Measurements from ENCODE around the gene ZXDC.

ZXDC gene

DNA sequence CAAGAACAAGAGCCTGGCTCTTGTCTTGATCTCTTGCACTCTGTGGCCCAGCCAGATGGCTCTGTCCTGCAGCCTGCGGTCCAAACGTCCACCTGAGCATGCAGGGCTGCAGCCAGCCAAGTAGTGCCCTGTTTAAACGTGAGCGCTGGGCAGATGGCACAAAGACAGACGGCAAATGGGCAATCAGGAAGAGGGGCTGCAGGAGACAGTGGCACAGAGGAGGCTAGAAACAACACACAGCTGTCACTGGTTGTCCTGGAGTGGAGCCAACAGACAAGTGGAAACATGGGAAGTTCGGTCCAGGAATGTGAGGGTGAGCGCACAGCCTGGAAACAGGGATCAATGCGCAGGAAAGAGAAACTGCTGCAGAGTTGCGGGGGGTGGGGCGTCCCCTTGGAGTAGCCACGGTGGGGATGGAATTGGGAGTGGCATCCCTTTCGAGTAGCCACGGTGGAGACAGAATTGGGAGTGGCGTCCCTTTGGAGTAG is 10.7 kb upstream of the ZXDC start:
- no peak for DNase-seq (ENCODE audit: low read depth, low spot score)
- in situ Hi-C loops (cut with HindIII; ENCODE audit: low sequenced_read_pairs) = no loop called here
- no peak overlapping the region for H3K4me3 ChIP-seq (ENCODE audit: low read depth, low read length)
- TF ChIP-seq, protein P1, sequence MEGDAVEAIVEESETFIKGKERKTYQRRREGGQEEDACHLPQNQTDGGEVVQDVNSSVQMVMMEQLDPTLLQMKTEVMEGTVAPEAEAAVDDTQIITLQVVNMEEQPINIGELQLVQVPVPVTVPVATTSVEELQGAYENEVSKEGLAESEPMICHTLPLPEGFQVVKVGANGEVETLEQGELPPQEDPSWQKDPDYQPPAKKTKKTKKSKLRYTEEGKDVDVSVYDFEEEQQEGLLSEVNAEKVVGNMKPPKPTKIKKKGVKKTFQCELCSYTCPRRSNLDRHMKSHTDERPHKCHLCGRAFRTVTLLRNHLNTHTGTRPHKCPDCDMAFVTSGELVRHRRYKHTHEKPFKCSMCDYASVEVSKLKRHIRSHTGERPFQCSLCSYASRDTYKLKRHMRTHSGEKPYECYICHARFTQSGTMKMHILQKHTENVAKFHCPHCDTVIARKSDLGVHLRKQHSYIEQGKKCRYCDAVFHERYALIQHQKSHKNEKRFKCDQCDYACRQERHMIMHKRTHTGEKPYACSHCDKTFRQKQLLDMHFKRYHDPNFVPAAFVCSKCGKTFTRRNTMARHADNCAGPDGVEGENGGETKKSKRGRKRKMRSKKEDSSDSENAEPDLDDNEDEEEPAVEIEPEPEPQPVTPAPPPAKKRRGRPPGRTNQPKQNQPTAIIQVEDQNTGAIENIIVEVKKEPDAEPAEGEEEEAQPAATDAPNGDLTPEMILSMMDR (IDR thresholded peaks at IDR 0.05; ENCODE audit: low read depth, low read length) = no peak

DNA sequence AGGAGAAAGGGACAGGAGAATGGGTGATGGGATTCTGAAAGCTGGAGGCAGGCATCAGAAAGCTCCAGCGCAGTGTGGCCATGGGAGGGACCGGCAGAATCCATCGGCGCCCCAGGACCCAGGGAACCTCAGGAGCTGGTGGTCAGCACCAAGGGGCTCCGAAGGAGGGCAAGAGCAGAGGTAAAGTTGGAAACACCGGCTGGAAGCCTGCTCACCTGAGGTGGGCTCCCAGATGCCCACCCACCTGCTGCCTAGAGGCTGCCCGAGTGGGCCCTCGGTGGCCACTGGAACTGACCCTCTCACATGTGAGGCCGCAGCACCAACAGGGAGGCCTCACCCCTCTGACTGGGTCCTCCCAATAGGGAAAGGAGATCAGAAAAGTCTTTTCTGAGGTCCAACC is 10.3 kb upstream of the ZXDC start:
- no peak overlapping the region for H3K4me3 ChIP-seq (ENCODE audit: low read depth, low read length)
- TF ChIP-seq, protein P1 (IDR thresholded peaks at IDR 0.05; ENCODE audit: low read depth, low read length) = no peak
- no peak for DNase-seq (ENCODE audit: low read depth, low spot score)
- in situ Hi-C loops (cut with HindIII; ENCODE audit: low sequenced_read_pairs) = no loop called here

DNA sequence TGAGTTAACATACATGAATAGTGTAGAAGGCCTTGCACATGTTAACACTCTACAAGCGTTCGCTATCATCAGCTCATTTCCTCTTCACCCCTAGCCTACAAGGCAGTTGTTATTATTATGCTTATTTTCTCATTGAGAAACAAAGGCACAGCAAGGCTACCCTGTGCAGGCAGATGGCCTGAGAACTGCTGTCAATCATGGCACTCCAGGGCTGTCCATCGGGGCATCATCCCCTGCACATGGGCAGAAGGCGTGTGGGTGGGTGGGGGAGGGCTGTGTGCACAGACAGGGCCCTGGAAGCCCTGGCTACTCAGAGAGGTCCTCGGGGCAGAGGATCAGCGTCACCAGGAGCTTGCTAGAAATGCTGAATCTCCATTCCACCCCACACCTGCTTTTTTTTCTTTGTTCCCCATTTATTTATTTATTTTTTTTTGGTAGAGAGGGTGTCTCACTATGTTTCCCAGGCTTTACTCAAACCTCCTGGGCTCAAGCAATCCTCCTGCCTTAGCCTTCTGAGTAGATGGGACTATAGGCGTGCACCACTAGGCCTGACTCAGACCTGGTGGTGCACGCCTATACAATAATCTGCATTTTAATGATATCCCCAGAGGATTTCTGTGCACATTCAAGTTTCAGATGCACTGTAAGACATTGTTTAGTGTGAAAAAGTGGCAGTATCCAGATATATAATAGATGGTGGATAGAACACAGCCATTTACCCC is 9.6 kb upstream of the ZXDC start:
- TF ChIP-seq, protein P1 (IDR thresholded peaks at IDR 0.05; ENCODE audit: low read depth, low read length) = no peak
- H3K4me3 ChIP-seq (ENCODE audit: low read depth, low read length) = no peak overlapping the region
- no peak for DNase-seq (ENCODE audit: low read depth, low spot score)
- in situ Hi-C loops (cut with HindIII; ENCODE audit: low sequenced_read_pairs) = no loop called here

DNA sequence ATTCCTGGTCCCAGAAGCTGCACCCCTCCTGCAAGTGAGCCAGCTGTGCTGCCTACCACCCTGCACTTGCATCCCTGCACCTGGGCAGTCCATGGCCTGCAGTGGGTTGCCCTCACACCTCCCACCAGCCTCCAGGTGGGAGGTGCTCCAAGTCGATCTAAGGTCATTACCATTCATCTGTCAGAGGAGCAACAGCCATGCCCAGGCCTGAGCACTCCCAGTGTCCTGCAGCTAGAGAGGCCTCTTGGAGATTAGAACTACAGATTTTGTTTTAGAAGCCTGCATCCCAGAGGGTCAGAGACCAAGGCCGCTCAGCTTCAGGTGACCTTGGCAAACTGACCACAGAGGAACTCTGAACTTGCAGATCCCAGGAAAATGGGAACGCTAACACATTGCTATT is 9.0 kb upstream of the ZXDC start:
- H3K4me3 ChIP-seq (ENCODE audit: low read depth, low read length) = no peak overlapping the region
- DNase-seq (ENCODE audit: low read depth, low spot score) = no peak
- TF ChIP-seq, protein P1 (IDR thresholded peaks at IDR 0.05; ENCODE audit: low read depth, low read length) = no peak
- in situ Hi-C loops (cut with HindIII; ENCODE audit: low sequenced_read_pairs) = no loop called here

DNA sequence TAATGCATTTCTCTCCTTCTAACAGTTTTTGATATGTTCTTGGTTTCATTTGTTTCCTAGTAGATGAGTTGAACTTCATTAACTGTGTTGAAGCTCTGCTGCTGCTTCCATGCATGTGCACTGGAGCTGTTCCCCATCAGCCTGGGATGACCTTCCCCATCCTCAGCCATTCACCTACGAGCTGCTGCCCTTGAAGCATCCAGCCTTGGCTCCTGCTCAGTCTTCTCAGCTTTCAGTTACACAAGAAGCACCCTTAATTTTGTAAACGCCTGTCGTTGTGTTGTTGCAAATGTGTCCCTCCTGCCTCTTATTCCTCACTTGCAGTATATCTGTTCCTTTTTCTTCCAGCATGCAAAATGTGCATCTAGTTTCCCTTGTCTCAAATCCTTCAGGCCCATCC is 8.5 kb upstream of the ZXDC start:
- TF ChIP-seq, protein P1 (IDR thresholded peaks at IDR 0.05; ENCODE audit: low read depth, low read length) = no peak
- no peak for DNase-seq (ENCODE audit: low read depth, low spot score)
- no peak overlapping the region for H3K4me3 ChIP-seq (ENCODE audit: low read depth, low read length)
- in situ Hi-C loops (cut with HindIII; ENCODE audit: low sequenced_read_pairs) = no loop called here

DNA sequence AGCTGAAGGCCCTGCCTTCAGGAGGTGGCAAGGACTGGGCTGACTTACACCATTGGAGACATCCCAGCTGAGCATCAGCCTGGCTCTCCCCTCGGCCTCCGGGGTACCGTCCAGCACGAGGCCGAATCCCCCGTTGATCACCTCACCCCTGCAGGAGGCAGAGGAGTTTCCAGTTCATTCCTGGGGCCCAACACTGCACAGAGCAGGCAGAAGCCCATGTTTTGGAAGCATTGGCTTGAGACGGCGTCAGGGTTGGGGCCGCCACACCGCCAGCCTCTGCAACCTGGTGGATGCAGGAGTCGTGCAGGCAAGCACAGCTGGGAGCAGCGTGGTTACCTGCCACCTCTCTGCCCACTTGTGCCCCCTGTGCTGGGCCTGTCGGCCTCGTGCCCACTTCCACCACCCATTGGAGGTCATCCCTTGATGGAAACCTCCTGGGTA is 7.7 kb upstream of the ZXDC start:
- TF ChIP-seq, protein P1 (IDR thresholded peaks at IDR 0.05; ENCODE audit: low read depth, low read length) = no peak
- in situ Hi-C loops (cut with HindIII; ENCODE audit: low sequenced_read_pairs) = no loop called here
- no peak overlapping the region for H3K4me3 ChIP-seq (ENCODE audit: low read depth, low read length)
- no peak for DNase-seq (ENCODE audit: low read depth, low spot score)

Data from astrocyte of the spinal cord (primary cell).